Nephron (organoid): Measurements from ENCODE around the gene PRTN3.

Experiments
- H3K27ac Mint-ChIP-seq, 3 experiments: 2 replicates each; pipeline ENCODE4 v1.8.0; 2020; ENCODE audit warnings: mixed read lengths in 3 of 3, mild to moderate bottlenecking in 2 of 3, moderate library complexity in 1 of 3
- H3K27me3 Mint-ChIP-seq: 2 replicates; pipeline ENCODE4 v1.8.0; 2021; ENCODE audit warnings: low read depth, mild to moderate bottlenecking, moderate library complexity, mixed read lengths
- H3K36me3 Mint-ChIP-seq: 2 replicates; pipeline ENCODE4 v1.8.0; 2020; ENCODE audit warnings: low read depth, mixed read lengths
- H3K4me1 Mint-ChIP-seq: 2 replicates; pipeline ENCODE4 v1.8.0; 2020; ENCODE audit warnings: mixed read lengths
- H3K4me3 Mint-ChIP-seq, 3 experiments: 2 replicates each; pipeline ENCODE4 v1.8.0; 2020; ENCODE audit warnings: mild to moderate bottlenecking in 3 of 3, mixed read lengths in 3 of 3, moderate library complexity in 2 of 3
- H3K9me3 Mint-ChIP-seq: 2 replicates; pipeline ENCODE4 v1.8.0; 2020; ENCODE audit warnings: mixed read lengths
- CTCF ChIP-seq, 3 experiments: fragments of 200-600 bp; sonication (generic); IDR thresholded peaks; one replicate each; pipeline ENCODE4 v1.5.0; 2021; ENCODE audit warnings: antibody characterized with exemption in 3 of 3; ENCODE audit not compliant: unreplicated experiment in 3 of 3

Gene PRTN3

GRCh38 chr19:811506-812048 is 29.2 kb upstream of the PRTN3 start:
- no peak for TF ChIP-seq CTCF (IDR thresholded peaks at IDR 0.05; ENCODE audit: unreplicated experiment in 3 of 3)
- no peaks in the 10 kb centered on the region for H3K9me3 Mint-ChIP-seq
- H3K27ac Mint-ChIP-seq: no peak overlapping the region
- peaks cover 62% of the 10 kb centered on the region for H3K36me3 Mint-ChIP-seq
- H3K27me3 Mint-ChIP-seq: no peaks in the 10 kb centered on the region
- H3K4me3 Mint-ChIP-seq: no peak overlapping the region
- peaks cover 8% of the 10 kb centered on the region for H3K4me1 Mint-ChIP-seq

- H3K4me1 Mint-ChIP-seq: peaks cover 7% of the 10 kb centered on the region
- no peaks in the 10 kb centered on the region for H3K27me3 Mint-ChIP-seq
- H3K27ac Mint-ChIP-seq: no peak overlapping the region
- no peak for TF ChIP-seq CTCF (IDR thresholded peaks at IDR 0.05; ENCODE audit: unreplicated experiment in 3 of 3)
- H3K9me3 Mint-ChIP-seq: no peaks in the 10 kb centered on the region
- no peak overlapping the region for H3K4me3 Mint-ChIP-seq
- peaks cover 61% of the 10 kb centered on the region for H3K36me3 Mint-ChIP-seq
These were observed 28.6 kb upstream of the PRTN3 start for GRCh38 chr19:812049-812746.

- peaks cover 55% of the 10 kb centered on the region for H3K36me3 Mint-ChIP-seq
- H3K4me1 Mint-ChIP-seq: peaks cover 1% of the 10 kb centered on the region
- no peak overlapping the region for H3K27ac Mint-ChIP-seq
- no peak for TF ChIP-seq CTCF (IDR thresholded peaks at IDR 0.05; ENCODE audit: unreplicated experiment in 3 of 3)
- no peak overlapping the region for H3K4me3 Mint-ChIP-seq
- H3K9me3 Mint-ChIP-seq: no peaks in the 10 kb centered on the region
- no peaks in the 10 kb centered on the region for H3K27me3 Mint-ChIP-seq
These were observed 28.0 kb upstream of the PRTN3 start for GRCh38 chr19:812747-813218.

GRCh38 chr19:813219-814151 is 27.3 kb upstream of the PRTN3 start:
- no peak for TF ChIP-seq CTCF (IDR thresholded peaks at IDR 0.05; ENCODE audit: unreplicated experiment in 3 of 3)
- Mint-ChIP-seq H3K4me3 (no peak overlapping the region), H3K9me3 (no peaks in the 10 kb centered on the region), H3K27ac (no peak overlapping the region), H3K27me3 (no peaks in the 10 kb centered on the region), H3K4me1 (no peaks in the 10 kb centered on the region), H3K36me3 (peaks cover 52% of the 10 kb centered on the region)

GRCh38 chr19:814152-815078 is 26.4 kb upstream of the PRTN3 start:
- no peak overlapping the region for H3K27ac Mint-ChIP-seq
- H3K27me3 Mint-ChIP-seq: peaks cover under 1% of the 10 kb centered on the region
- no peaks in the 10 kb centered on the region for H3K9me3 Mint-ChIP-seq
- H3K4me1 Mint-ChIP-seq: no peaks in the 10 kb centered on the region
- no peak overlapping the region for H3K4me3 Mint-ChIP-seq
- H3K36me3 Mint-ChIP-seq: peaks cover 50% of the 10 kb centered on the region
- no peak for TF ChIP-seq CTCF (IDR thresholded peaks at IDR 0.05; ENCODE audit: unreplicated experiment in 3 of 3)
